Measurements from ENCODE around the gene UBA1.

GRCh38 chrX:47230136-47230868 is 36.7 kb downstream of the UBA1 start:
- TF ChIP-seq POLR2A (IDR thresholded peaks at IDR 0.05) = no peak
- no peak for TF ChIP-seq CTCF (IDR thresholded peaks at IDR 0.05 in 8 of 11, conservative IDR thresholded peaks at IDR 0.05 in 3 of 11)

All from spleen (tissue), 7 donors.